HepG2 (cell line): ENCODE measurements around the gene CREBBP. TPM values are rescaled to one million over a fixed set of nuclear protein-coding genes. Genes with fewer than 3 reads are reported as not detected.
A peak's percentile ranks its signal among the peaks of the same experiment; 100 is the strongest.

Experiments
- ATAC-seq: fragments of 200-7000 bp; cut with Tn5 transposase; 3 replicates; pipeline ENCODE4 v1.9.1; 2020; ENCODE audit warnings: mild to moderate bottlenecking, moderate library complexity
- BruUV-seq: library from RNA; stranded (reverse); fragments of 400-500 nt; replicated peaks from 2 replicates; lab custom pipeline; 2021; lab: Mats Ljungman, UMichigan
- CTCF ChIA-PET: fragments of 300-600 bp; formaldehyde crosslinking; extraction: SDS; loops from one replicate; lab custom pipeline; 2021; ENCODE audit warnings: low total read pairs, inconsistent platforms, low intra/inter-chr PET ratio; lab: Yijun Ruan, JAX
- POLR2A ChIA-PET: fragments of 350-600 bp; sonication (Branson Sonifier 250); formaldehyde crosslinking; loops from one replicate; lab custom pipeline; 2020; ENCODE audit warnings: antibody characterized with exemption, inconsistent platforms; lab: Yijun Ruan, JAX
- DNase-seq: peaks from one replicate; pipeline ENCODE4 v3.0.0-alpha.2; 2015; ENCODE audit warnings: low spot score
- FAIRE-seq: peaks from 3 replicates; lab custom pipeline; 2011; peaks lifted over from hg19 to GRCh38; lab: Jason Lieb, UNC
- H2AFZ ChIP-seq: one replicate; pipeline ENCODE4 v1.6.1; 2011; ENCODE audit warnings: low read length, inconsistent platforms
- H3K27ac ChIP-seq: fragments of 300-600 bp; 3 replicates; pipeline ENCODE4 v1.8.0; 2011; ENCODE audit warnings: mixed run types, mild to moderate bottlenecking, mixed read lengths, low read length, inconsistent platforms; ENCODE audit not compliant: insufficient read depth; ENCODE audit errors: extremely low read length
- H3K27me3 ChIP-seq, 2 experiments: fragments of 200-600 bp in 1 of 2; 2 replicates in 1 of 2; 3 replicates in 1 of 2; pipeline versions ENCODE4 v1.6.0 to v1.8.0; 2011; ENCODE audit warnings: low read length in 2 of 2, mild to moderate bottlenecking in 2 of 2, moderate library complexity in 2 of 2, inconsistent platforms in 1 of 2; ENCODE audit not compliant: insufficient read depth in 2 of 2, control insufficient read depth in 1 of 2
- H3K36me3 ChIP-seq, 2 experiments: fragments of 200-600 bp in 1 of 2; replicated peaks in 1 of 2; 2 replicates in 1 of 2; 3 replicates in 1 of 2; pipeline versions ENCODE4 v1.5.1 to v1.8.0; 2011; ENCODE audit warnings: low read length in 2 of 2, inconsistent platforms in 1 of 2; ENCODE audit not compliant: insufficient read depth in 2 of 2, control insufficient read depth in 1 of 2
- H3K4me1 ChIP-seq: 2 replicates; pipeline ENCODE4 v1.5.1; 2012; ENCODE audit warnings: low read length, inconsistent platforms; ENCODE audit not compliant: insufficient read depth
- H3K4me2 ChIP-seq: 2 replicates; pipeline ENCODE4 v1.6.0; 2011; ENCODE audit warnings: low read depth, low read length, inconsistent platforms
- H3K4me3 ChIP-seq, 3 experiments: fragments of 200-600 bp in 1 of 3; sonication (generic), shearing (Covaris generic) in 1 of 3; replicated peaks in 1 of 3; 2 replicates each; pipeline ENCODE4 v1.5.1; 2011 to 2016; ENCODE audit warnings: low read length in 3 of 3, inconsistent platforms in 2 of 3, low read depth in 2 of 3, mild to moderate bottlenecking in 2 of 3, control low read depth in 1 of 3, mixed read lengths in 1 of 3; ENCODE audit not compliant: insufficient read depth in 1 of 3
- H3K79me2 ChIP-seq: one replicate; pipeline ENCODE4 v1.6.1; 2011; ENCODE audit warnings: low read length, inconsistent platforms; ENCODE audit not compliant: insufficient read depth
- H3K9ac ChIP-seq: 2 replicates; pipeline ENCODE4 v1.6.0; 2011; ENCODE audit warnings: mild to moderate bottlenecking, low read depth, low read length, inconsistent platforms; ENCODE audit not compliant: insufficient read depth
- H3K9me3 ChIP-seq: 2 replicates; pipeline ENCODE4 v1.5.1; 2012; ENCODE audit warnings: mild to moderate bottlenecking, low read length
- H4K20me1 ChIP-seq: 2 replicates; pipeline ENCODE4 v1.6.0; 2011; ENCODE audit warnings: inconsistent platforms, mild to moderate bottlenecking, low read length, moderate library complexity; ENCODE audit not compliant: insufficient read depth
- HCFC1 ChIP-seq: fragments of 150-350 bp; IDR thresholded peaks from 2 replicates; pipeline ENCODE4 v1.6.1; 2014; ENCODE audit warnings: low read depth, low read length
- MAFK ChIP-seq, 2 experiments: IDR thresholded peaks in 1 of 2; conservative IDR thresholded peaks in 1 of 2; 2 replicates each; pipeline ENCODE4 v1.6.1; 2011; ENCODE audit warnings: improper control_type of control experiment in 2 of 2, low read length in 2 of 2
- NCOA5 ChIP-seq: sonication (generic); formaldehyde crosslinking; IDR thresholded peaks from 2 replicates; pipeline ENCODE4 v1.4.0; 2020; ENCODE audit warnings: missing genetic modification reagents
- PPARG ChIP-seq: conservative IDR thresholded peaks from 2 replicates; pipeline ENCODE4 v1.6.1; 2016; ENCODE audit warnings: missing biosample characterization, missing genetic modification reagents
- SP2 ChIP-seq: sonication (generic); formaldehyde crosslinking; IDR thresholded peaks from 2 replicates; pipeline ENCODE4 v1.5.1; 2020; ENCODE audit warnings: mild to moderate bottlenecking, missing genetic modification reagents
- TEAD2 ChIP-seq: sonication (generic); formaldehyde crosslinking; IDR thresholded peaks from 2 replicates; pipeline ENCODE4 v1.9.0; 2021; ENCODE audit warnings: missing genetic modification reagents
- ZNF263 ChIP-seq: sonication (generic); formaldehyde crosslinking; IDR thresholded peaks from 2 replicates; pipeline ENCODE4 v1.4.0; 2020; ENCODE audit warnings: missing genetic modification reagents
- ZNF709 ChIP-seq: sonication (generic); formaldehyde crosslinking; IDR thresholded peaks from 2 replicates; pipeline ENCODE4 v1.5.0; 2020; ENCODE audit warnings: mild to moderate bottlenecking, missing genetic modification reagents
- WGBS: methylation state at CpG from one replicate; pipeline ENCODE4 v1.1.6; 2017; ENCODE audit warnings: low lambda C conversion rate; 5-methylcytosine and 5-hydroxymethylcytosine counted together
- in situ Hi-C: cut with HindIII; loops from 2 replicates; pipeline ENCODE4 v1.10.0; 2017; ENCODE audit warnings: low pct_unique_long_range_greater_than_20kb; ENCODE audit not compliant: extremely low pct_ligation_motif_present
- intact Hi-C: fragments of 100-400 bp; cut with micrococcal nuclease; formaldehyde crosslinking; loops from one replicate; pipeline ENCODE4 v1.10.0; 2022; ENCODE audit not compliant: unreplicated experiment
- polyA plus RNA-seq, 8 experiments: library from polyadenylated mRNA; depleted of rRNA in 3 of 8; stranded (reverse) in 7 of 8; unstranded in 1 of 8; fragments of >200 nt; fragmentation: Illumina TruSeq in 4 of 8; extraction: Trizol in 4 of 8; gene quantifications; 2 replicates each; pipeline versions ENCODE4 v1.2.1 to v1.2.3, GENCODE V29; 2011 to 2016; ENCODE audit warnings: low read depth in 4 of 8, missing spikeins in 1 of 8, mixed read lengths in 1 of 8; ENCODE audit not compliant: insufficient read depth in 1 of 8
- total RNA-seq, 5 experiments: library from RNA; depleted of rRNA; stranded (reverse); fragments of >200 nt; fragmentation: Illumina TruSeq; extraction: Trizol; gene quantifications; 2 replicates each; pipeline ENCODE4 v1.2.3, GENCODE V29; 2016; ENCODE audit warnings: low read depth in 1 of 5
- TF ChIP-seq, protein P1 (sequence below): sonication (generic); formaldehyde crosslinking; IDR thresholded peaks from 2 replicates; pipeline ENCODE4 v1.4.0; 2020; ENCODE audit warnings: missing genetic modification reagents
- TF ChIP-seq, protein P2 (sequence below): IDR thresholded peaks from 2 replicates; pipeline ENCODE4 v1.6.1; 2012; ENCODE audit warnings: low read depth, low read length, improper control_type of control experiment
- TF ChIP-seq, protein P3 (sequence below): IDR thresholded peaks from 2 replicates; pipeline ENCODE4 v1.6.1; 2012; ENCODE audit warnings: inconsistent platforms

CREBBP gene
- total and polyA plus RNA-seq, 2 of the 13 experiments (the other 11 are each of a cell fraction or from before 2014, with no cell fraction given), result 5.3 to 10.4 TPM

DNA sequence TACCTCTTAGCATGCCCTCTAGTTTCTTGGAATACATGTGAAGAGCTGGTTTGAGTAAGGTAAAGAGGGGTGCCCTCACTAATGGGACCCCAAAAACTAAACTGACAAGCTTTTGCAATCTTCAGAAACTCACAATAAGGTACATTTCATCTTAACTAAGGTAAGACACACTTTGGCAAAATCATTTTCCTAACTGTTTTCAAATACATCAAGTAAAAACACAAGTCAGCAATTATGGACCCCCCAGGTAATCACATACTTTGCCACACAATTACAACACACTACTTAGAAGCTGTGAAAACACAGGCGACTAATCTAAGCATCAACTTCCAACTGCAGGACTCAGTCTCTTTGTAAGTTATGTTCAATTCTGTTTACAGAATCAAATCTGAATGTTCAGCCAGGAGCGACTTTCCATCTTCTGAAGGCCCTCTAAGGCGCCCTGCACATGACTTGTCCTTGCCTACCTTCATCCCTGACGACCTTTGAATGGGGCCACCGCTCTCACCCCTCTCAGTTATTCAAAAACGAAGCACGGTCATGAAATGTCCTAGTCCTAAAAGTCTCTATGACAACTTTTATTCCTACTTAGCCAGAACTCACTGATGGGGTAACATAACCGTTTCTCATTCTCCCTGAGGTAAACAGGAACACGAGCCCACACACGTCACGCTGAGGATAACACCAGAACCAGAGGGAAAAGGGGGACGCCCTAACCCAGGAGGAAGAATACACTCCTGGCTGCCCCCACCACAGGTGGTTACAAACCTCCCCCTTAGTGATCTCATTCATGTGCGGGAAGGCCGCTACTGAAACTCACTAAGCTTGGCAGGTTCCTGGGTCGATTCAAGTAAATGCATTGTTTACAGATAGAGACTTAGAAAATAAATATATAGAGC is 5.5 kb downstream of the CREBBP start (continued):
- TF ChIP-seq, protein P1, sequence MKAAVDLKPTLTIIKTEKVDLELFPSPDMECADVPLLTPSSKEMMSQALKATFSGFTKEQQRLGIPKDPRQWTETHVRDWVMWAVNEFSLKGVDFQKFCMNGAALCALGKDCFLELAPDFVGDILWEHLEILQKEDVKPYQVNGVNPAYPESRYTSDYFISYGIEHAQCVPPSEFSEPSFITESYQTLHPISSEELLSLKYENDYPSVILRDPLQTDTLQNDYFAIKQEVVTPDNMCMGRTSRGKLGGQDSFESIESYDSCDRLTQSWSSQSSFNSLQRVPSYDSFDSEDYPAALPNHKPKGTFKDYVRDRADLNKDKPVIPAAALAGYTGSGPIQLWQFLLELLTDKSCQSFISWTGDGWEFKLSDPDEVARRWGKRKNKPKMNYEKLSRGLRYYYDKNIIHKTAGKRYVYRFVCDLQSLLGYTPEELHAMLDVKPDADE (CRISPR knock-in tag), result no peak
- no peak for TF ChIP-seq PPARG (CRISPR knock-in tag)
- TF ChIP-seq SP2, result no peak
- peak; percentile 80 to 86 for TF ChIP-seq MAFK (conservative IDR thresholded peaks at IDR 0.05 in 1 of 2, IDR thresholded peaks at IDR 0.05 in 1 of 2; ENCODE audit: low read length in 2 of 2)
- TF ChIP-seq, protein P2, sequence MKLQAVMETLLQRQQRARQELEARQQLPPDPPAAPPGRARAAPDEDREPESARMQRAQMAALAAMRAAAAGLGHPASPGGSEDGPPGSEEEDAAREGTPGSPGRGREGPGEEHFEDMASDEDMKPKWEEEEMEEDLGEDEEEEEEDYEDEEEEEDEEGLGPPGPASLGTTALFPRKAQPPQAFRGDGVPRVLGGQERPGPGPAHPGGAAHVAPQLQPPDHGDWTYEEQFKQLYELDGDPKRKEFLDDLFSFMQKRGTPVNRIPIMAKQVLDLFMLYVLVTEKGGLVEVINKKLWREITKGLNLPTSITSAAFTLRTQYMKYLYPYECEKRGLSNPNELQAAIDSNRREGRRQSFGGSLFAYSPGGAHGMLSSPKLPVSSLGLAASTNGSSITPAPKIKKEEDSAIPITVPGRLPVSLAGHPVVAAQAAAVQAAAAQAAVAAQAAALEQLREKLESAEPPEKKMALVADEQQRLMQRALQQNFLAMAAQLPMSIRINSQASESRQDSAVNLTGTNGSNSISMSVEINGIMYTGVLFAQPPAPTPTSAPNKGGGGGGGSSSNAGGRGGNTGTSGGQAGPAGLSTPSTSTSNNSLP, result no peak
- no peak for TF ChIP-seq HCFC1
- TF ChIP-seq, protein P3, sequence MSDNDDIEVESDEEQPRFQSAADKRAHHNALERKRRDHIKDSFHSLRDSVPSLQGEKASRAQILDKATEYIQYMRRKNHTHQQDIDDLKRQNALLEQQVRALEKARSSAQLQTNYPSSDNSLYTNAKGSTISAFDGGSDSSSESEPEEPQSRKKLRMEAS, result no peak
- TF ChIP-seq TEAD2, result no peak
- no peak for TF ChIP-seq ZNF709 (CRISPR knock-in tag)

DNA sequence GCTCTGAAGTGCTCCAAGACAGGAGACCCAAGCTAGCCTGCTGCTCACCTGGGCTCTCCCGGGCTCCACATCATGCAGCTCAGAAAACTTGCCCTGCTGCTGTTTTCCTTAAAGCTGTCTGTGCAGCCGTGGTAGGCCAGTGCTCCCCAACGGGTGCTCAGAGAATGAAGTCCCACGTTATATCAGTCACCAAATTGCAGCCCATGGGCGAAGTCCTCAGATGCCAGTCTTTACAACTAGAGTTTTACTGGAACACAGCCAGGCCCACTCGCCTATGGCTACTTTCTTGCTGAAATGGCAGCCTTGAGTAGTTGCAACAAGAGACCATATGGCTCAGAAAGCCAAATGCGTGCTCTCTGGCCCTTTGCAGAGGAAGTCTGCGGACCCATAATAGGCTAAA is 6.3 kb downstream of the CREBBP start:
- Histone ChIP-seq H3K4me3 (no peak overlapping the region), H3K79me2 (peaks cover 100% of the 10 kb centered on the region), H3K9ac (no peak overlapping the region), H3K4me1 (peaks cover 68% of the 10 kb centered on the region), H2AFZ (no peak overlapping the region), H3K36me3 (peaks cover 0 to 1% of the 10 kb centered on the region in 2 experiments; a peak in 4 of 5 replicates), H3K27me3 (no peaks in the 10 kb centered on the region; a peak in 1 of 5 replicates), H4K20me1 (peaks cover 89% of the 10 kb centered on the region), H3K4me2 (no peak overlapping the region), H3K9me3 (no peaks in the 10 kb centered on the region), H3K27ac (no peak overlapping the region)
- 87% methylated on average over 7 of the region's 8 CpGs for WGBS
- FAIRE-seq (no peak), DNase-seq (no peak), ATAC-seq (peak; percentile 23; the same call in 1 of the 3 replicates)
- in situ Hi-C loops, result no loop called here
- TF ChIP-seq NCOA5 (CRISPR knock-in tag) (no peak), ZNF263 (CRISPR knock-in tag) (peak; percentile 74)
- BruUV-seq, result no TSS peak
- intact Hi-C loops, result loop anchor here (10.0 kb wide), 1 partner anchor 59 kb away; no protein-coding TSS in a partner anchor
- CTCF ChIA-PET, result no interaction called here
- POLR2A ChIA-PET, result no interaction called here
